Endothelial cell of umbilical vein (primary cell): ENCODE measurements around the gene TLE1.

ENCODE experiments used
- CTCF ChIP-seq, 2 donors: IDR thresholded peaks; 1 replicate in 1 of 2; 2 replicates in 1 of 2; pipeline ENCODE4 v1.5.1; 2011; ENCODE audit warnings: low read length in 2 of 2, mild to moderate bottlenecking in 2 of 2, moderate library complexity in 2 of 2, control low read depth in 1 of 2, inconsistent platforms in 1 of 2, low read depth in 1 of 2; ENCODE audit not compliant: insufficient read depth in 1 of 2; ENCODE audit errors: extremely low read depth in 1 of 2
- JUN ChIP-seq: IDR thresholded peaks from 2 replicates; pipeline ENCODE4 v1.6.1; 2011; ENCODE audit warnings: borderline replicate concordance, low read depth; ENCODE audit not compliant: insufficient read length, insufficient read depth
- POLR2AphosphoS5 ChIP-seq: IDR thresholded peaks from 2 replicates; pipeline ENCODE4 v1.6.1; 2012; ENCODE audit warnings: low read depth, mild to moderate bottlenecking, control low read depth, low read length, moderate library complexity; ENCODE audit not compliant: insufficient read depth

GRCh38 chr9:81573415-81574321, 115.7 kb downstream of the TLE1 start:
- TF ChIP-seq POLR2AphosphoS5 (no peak), CTCF (IDR thresholded peaks at IDR 0.05; ENCODE audit: extremely low read depth in 1 of 2, insufficient read depth in 1 of 2, low read depth in 1 of 2, low read length in 2 of 2) (no peak), JUN (no peak)
